Fibroblast of mammary gland (primary cell): Measurements from ENCODE around the gene TTC23L.

Experiments
- DNase-seq: peaks from one replicate; pipeline ENCODE4 v3.0.0-alpha.2; 2010; ENCODE audit warnings: low read depth
- H3K4me3 ChIP-seq: 2 replicates; pipeline ENCODE4 v1.5.1; 2011; ENCODE audit warnings: low read depth, mild to moderate bottlenecking, low read length, moderate library complexity; ENCODE audit not compliant: control insufficient read depth
- CTCF ChIP-seq: conservative IDR thresholded peaks from 2 replicates; pipeline ENCODE4 v1.5.1; 2011; ENCODE audit warnings: low read depth, low read length, inconsistent platforms; ENCODE audit not compliant: control insufficient read depth, insufficient read depth

The TTC23L gene

GRCh38 chr5:34929720-34930461, 90.9 kb downstream of the TTC23L start:
- no peak for TF ChIP-seq CTCF
- H3K4me3 ChIP-seq: peak overlapping the region; percentile 87
- peak; percentile 70 for DNase-seq

DNA sequence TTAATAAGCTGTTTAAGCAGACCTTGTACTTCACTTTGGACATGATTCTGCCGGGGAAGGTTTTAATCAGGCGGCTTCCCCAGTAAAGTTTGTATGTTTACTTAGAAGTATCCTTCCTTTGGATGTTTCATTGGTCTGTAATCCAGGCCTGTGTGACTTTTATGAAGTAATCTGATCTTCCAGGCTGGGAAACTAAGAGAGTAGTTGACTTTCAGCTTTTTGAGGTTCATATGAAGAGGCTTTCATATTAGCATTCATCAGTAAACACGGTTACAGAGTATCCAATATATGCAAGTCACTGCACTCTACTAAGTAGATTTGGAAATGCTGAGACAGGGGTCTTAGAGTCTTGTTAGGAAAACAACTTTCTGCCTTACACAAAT, 91.5 kb downstream of the TTC23L start:
- DNase-seq: peak; percentile 53
- TF ChIP-seq CTCF: no peak
- H3K4me3 ChIP-seq: peak overlapping the region; percentile 87

GRCh38 chr5:34930870-34931269, 91.9 kb downstream of the TTC23L start:
- DNase-seq: no peak
- peak overlapping the region; percentile 87 for H3K4me3 ChIP-seq
- TF ChIP-seq CTCF: no peak

GRCh38 chr5:34932947-34933346, 94.0 kb downstream of the TTC23L start:
- no peak for TF ChIP-seq CTCF
- DNase-seq: no peak

DNA sequence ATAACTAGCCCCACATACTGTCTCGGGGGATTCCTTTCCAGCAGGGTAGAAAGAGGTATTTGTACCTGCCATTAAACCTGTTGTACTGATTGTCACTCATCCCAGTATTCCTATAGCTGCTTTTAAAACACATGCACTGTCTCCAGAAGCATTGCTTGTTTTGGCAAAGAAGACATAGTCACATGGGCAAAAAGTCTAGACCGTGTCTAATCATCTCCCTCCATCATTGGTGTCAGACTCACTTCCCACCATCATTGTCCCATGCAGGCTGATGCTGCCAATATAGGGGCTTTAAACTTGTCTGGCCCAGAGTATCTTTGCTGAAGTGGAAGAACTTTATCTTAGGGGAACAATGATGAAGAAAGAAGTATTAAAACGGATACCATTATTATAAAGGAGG, 103.0 kb downstream of the TTC23L start:
- no peak for TF ChIP-seq CTCF
- H3K4me3 ChIP-seq: no peak overlapping the region
- DNase-seq: no peak

More at GRCh38 chr5:34932947-34933346, 94.0 kb downstream of the TTC23L start:
- H3K4me3 ChIP-seq: no peak overlapping the region

DNA sequence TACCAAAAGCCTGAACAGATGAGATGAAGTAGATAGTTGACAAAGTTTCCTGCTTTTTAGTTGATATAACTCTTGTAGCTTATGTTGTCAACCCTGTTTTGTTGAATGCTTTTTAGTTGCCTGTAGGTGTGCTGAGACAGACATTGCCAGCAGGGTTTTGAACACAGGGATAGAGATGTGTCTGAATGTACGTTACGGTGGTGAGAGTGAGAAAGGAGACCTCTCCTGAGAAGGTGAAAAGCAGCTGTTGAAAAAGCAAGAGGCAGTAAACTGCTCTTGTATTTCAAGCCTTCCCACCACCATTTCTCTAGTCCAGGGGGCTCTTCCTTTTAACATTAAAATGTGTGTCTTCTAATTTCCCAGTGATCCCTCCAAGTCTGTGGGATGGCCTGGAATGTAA, 105.1 kb downstream of the TTC23L start:
- H3K4me3 ChIP-seq: no peak overlapping the region
- DNase-seq: no peak
- TF ChIP-seq CTCF: no peak

DNA sequence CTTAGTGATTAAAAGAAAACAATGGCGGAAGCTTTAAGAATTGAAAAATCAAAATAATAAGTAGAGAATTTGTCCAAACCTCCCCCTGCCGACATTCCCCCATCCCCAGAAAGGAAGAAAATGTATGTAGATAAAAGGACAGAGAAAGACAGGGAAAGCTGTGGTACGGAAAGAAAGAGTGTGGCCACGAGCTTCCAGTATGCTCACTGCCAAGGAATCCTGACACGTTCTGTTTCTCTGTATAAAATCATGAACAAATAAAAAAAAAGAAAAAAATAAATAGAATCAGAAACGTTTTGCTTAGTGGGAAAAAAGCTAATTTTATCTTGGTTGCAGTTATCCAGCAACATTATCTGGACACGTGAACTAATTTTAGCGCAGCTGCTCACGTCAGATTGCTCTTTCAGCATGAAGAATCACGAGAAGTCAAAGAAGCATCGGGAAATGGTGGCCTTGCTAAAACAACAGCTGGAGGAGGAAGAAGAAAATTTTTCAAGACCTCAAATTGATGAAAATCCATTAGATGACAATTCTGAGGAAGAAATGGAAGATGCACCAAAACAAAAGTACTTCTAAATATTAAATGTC, 105.6 kb downstream of the TTC23L start:
- H3K4me3 ChIP-seq: no peak overlapping the region
- no peak for TF ChIP-seq CTCF
- no peak for DNase-seq
